Suprapubic skin (tissue), 4 donors: ENCODE measurements around the gene EI24. TPM values are rescaled to one million over a fixed set of nuclear protein-coding genes. Genes with fewer than 3 reads are reported as not detected.
A peak's percentile ranks its signal among the peaks of the same experiment; 100 is the strongest.

Experiments
- DNase-seq, 2 donors: peaks; one replicate each; pipeline ENCODE4 v3.0.0-alpha.2; 2019; ENCODE audit warnings: low spot score in 2 of 2
- H3K27ac ChIP-seq: fragments of 200-600 bp; sonication (generic); one replicate; pipeline ENCODE4 v1.5.1; 2019
- H3K27me3 ChIP-seq: fragments of 200-600 bp; sonication (generic); one replicate; pipeline ENCODE4 v1.5.1; 2019
- H3K36me3 ChIP-seq: fragments of 200-600 bp; sonication (generic); one replicate; pipeline ENCODE4 v1.5.1; 2019
- H3K4me1 ChIP-seq: fragments of 200-600 bp; sonication (generic); one replicate; pipeline ENCODE4 v1.5.1; 2019
- H3K4me3 ChIP-seq: fragments of 200-600 bp; sonication (generic); one replicate; pipeline ENCODE4 v1.5.1; 2019; ENCODE audit warnings: mild to moderate bottlenecking
- H3K9me3 ChIP-seq: fragments of 200-600 bp; sonication (generic); one replicate; pipeline ENCODE4 v1.5.1; 2019
- EP300 ChIP-seq: sonication (generic); formaldehyde crosslinking; IDR thresholded peaks from one replicate; pipeline ENCODE4 v1.6.1; 2017; ENCODE audit warnings: antibody characterized with exemption
- POLR2A ChIP-seq, 2 donors: fragments of 450-650 bp; IDR thresholded peaks; one replicate each; pipeline ENCODE4 v1.6.1; 2017; ENCODE audit warnings: antibody characterized with exemption in 2 of 2, mild to moderate bottlenecking in 2 of 2, moderate library complexity in 2 of 2
- POLR2AphosphoS5 ChIP-seq, 3 donors: sonication (generic); formaldehyde crosslinking; IDR thresholded peaks; one replicate each; pipeline ENCODE4 v1.6.1; 2017; ENCODE audit warnings: antibody characterized with exemption in 3 of 3
- WGBS: methylation state at CpG from one replicate; pipeline ENCODE4 v1.1.5; 2018; 5-methylcytosine and 5-hydroxymethylcytosine counted together
- total RNA-seq, 4 donors: library from RNA; depleted of rRNA; stranded (reverse); fragments of >200 nt; gene quantifications; one replicate each; pipeline ENCODE4 v1.1.0, GENCODE V29; 2016
- TF ChIP-seq, protein P1 (sequence below), 2 donors: fragments of 200-600 bp in 1 of 2; fragments of 450-650 bp in 1 of 2; sonication (generic) in 1 of 2; IDR thresholded peaks; one replicate each; pipeline ENCODE4 v1.5.1; 2016 to 2019; ENCODE audit warnings: antibody characterized with exemption in 2 of 2, mild to moderate bottlenecking in 1 of 2, moderate library complexity in 1 of 2

The EI24 gene
- total RNA-seq, 4 donors from 2014 or later = 58.9 to 127 (median 102) TPM

DNA sequence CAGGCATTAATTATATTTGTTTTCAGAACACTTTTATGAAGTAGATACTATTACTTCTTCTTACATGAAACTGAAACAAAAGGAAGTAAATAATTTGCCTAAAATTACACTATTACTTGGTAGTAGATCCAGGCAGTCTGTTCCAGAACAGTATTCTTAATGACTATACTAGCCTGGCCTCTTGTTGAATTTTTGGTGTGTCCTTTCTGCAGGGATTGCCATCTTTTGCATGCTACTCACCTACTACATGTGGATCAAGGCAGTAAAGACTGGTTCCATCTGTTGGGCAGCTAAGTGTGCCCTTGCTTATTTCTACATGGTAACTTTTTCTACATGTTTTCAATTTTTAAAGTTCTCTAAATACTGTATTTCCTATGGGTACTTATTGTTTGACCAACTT lies 36.1 kb downstream of the EI24 start:
- no peaks in the 10 kb centered on the region for H3K4me1 ChIP-seq
- no peak overlapping the region for H3K4me3 ChIP-seq
- no peaks in the 10 kb centered on the region for H3K27me3 ChIP-seq
- H3K9me3 ChIP-seq = no peaks in the 10 kb centered on the region
- no peak for DNase-seq
- TF ChIP-seq POLR2A (IDR thresholded peaks at IDR 0.05) (no peak), EP300 (no peak), POLR2AphosphoS5 (IDR thresholded peaks at IDR 0.05) (no peak)
- TF ChIP-seq, protein P1, sequence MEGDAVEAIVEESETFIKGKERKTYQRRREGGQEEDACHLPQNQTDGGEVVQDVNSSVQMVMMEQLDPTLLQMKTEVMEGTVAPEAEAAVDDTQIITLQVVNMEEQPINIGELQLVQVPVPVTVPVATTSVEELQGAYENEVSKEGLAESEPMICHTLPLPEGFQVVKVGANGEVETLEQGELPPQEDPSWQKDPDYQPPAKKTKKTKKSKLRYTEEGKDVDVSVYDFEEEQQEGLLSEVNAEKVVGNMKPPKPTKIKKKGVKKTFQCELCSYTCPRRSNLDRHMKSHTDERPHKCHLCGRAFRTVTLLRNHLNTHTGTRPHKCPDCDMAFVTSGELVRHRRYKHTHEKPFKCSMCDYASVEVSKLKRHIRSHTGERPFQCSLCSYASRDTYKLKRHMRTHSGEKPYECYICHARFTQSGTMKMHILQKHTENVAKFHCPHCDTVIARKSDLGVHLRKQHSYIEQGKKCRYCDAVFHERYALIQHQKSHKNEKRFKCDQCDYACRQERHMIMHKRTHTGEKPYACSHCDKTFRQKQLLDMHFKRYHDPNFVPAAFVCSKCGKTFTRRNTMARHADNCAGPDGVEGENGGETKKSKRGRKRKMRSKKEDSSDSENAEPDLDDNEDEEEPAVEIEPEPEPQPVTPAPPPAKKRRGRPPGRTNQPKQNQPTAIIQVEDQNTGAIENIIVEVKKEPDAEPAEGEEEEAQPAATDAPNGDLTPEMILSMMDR (IDR thresholded peaks at IDR 0.05) = no peak
- H3K27ac ChIP-seq = no peak overlapping the region
- H3K36me3 ChIP-seq = peaks cover 99% of the 10 kb centered on the region

DNA sequence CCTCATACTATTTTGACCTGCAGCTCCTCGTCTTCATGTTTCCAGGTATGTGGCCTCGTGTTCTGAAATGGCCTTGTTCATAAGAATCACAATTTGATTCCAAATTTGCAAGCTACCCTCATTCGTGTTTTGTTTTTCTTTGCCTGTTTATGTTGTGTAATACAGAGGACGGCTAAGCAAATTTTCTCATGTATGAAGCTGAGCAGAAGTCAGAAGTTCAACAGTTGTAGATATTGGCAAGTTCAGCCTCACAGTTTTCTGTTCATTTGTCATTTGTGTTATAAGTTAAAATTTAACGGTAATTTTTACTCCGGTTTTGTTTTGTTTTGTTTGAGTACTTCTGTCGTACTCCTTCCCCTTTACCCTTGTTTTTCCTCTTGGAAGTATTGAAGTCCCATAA lies 40.3 kb downstream of the EI24 start:
- no peak for DNase-seq
- H3K27me3 ChIP-seq = no peaks in the 10 kb centered on the region
- TF ChIP-seq, protein P1 (IDR thresholded peaks at IDR 0.05) = no peak
- TF ChIP-seq POLR2AphosphoS5 (IDR thresholded peaks at IDR 0.05) = no peak
- no peak for TF ChIP-seq EP300
- no peak for TF ChIP-seq POLR2A (IDR thresholded peaks at IDR 0.05)
- no peaks in the 10 kb centered on the region for H3K9me3 ChIP-seq
- H3K4me1 ChIP-seq = no peaks in the 10 kb centered on the region
- H3K4me3 ChIP-seq = no peak overlapping the region
- no peak overlapping the region for H3K27ac ChIP-seq
- WGBS = 95% methylated on average over 7 of the region's 7 CpGs
- peaks cover 100% of the 10 kb centered on the region for H3K36me3 ChIP-seq

DNA sequence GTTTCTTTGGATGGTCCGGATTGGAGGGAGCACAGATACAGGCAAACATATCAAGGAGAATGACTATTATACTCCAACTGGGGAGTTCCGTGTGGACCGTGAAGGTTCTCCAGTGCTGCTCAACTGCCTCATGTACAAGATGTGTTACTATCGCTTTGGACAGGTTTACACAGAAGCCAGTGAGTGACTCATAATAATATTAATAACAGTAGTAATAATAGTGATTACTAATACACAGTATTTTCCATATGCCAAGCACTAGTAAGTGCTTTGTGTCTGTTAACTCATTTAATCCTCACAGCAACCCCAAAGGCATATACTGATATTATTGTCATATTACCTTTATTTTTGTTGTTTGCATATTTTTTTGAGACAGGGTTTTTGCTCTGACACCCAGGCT lies 49.1 kb downstream of the EI24 start:
- Histone ChIP-seq H3K27ac (no peak overlapping the region), H3K9me3 (no peaks in the 10 kb centered on the region), H3K4me1 (no peaks in the 10 kb centered on the region), H3K27me3 (no peaks in the 10 kb centered on the region), H3K4me3 (no peak overlapping the region), H3K36me3 (peaks cover 92% of the 10 kb centered on the region)
- TF ChIP-seq EP300 = no peak
- DNase-seq = no peak
- WGBS = 87% methylated on average over 4 of the region's 4 CpGs

DNA sequence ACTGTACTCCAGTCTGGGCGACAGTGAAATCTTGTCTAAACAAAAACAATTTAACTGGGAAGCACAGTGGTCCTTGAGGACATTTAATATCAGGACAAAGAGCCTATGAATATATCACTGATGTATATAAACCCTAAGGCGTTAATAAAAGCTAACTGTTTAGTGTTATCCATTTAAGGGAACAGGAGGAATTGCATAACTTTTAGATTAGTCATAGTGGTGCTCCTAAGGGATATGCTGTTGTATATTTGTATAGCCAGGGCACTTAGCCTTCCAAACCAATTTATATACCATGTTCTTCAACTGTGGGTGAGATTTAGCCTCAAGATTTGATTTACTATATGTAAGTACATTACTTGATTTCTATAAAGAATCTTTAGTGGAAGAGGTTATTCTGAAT lies 52.7 kb downstream of the EI24 start:
- Histone ChIP-seq H3K4me3 (no peak overlapping the region), H3K27ac (no peak overlapping the region), H3K4me1 (peaks cover 20% of the 10 kb centered on the region), H3K36me3 (peaks cover 56% of the 10 kb centered on the region), H3K9me3 (no peaks in the 10 kb centered on the region), H3K27me3 (no peaks in the 10 kb centered on the region)
- 75% methylated on average over 2 of the region's 2 CpGs for WGBS
- no peak for DNase-seq
- no peak for TF ChIP-seq POLR2A (IDR thresholded peaks at IDR 0.05)
- TF ChIP-seq, protein P1 (IDR thresholded peaks at IDR 0.05) = no peak
- no peak for TF ChIP-seq POLR2AphosphoS5 (IDR thresholded peaks at IDR 0.05)
- TF ChIP-seq EP300 = no peak

DNA sequence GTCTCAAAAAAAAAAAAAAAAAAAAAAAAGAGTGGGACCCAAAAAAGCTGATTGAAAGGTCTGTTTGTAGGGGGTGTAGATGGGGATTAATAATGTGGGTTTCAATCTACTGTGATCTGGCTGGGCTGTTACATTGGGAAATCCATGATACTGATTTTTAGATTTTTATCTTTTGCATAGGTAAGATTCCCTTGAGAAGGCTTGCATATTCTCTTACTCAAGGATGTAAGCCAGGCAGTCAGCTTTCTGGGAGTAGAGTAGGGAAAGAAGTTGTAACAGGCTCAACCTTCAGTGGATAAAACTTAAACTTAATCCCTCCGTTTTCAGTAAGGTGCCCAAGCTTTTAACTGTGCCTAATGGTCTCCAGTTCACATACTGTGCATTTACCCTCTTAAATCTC lies 53.8 kb downstream of the EI24 start:
- Histone ChIP-seq H3K27me3 (no peaks in the 10 kb centered on the region), H3K4me1 (peaks cover 20% of the 10 kb centered on the region), H3K4me3 (no peak overlapping the region), H3K36me3 (peaks cover 46% of the 10 kb centered on the region), H3K9me3 (no peaks in the 10 kb centered on the region), H3K27ac (no peak overlapping the region)
- TF ChIP-seq POLR2A (IDR thresholded peaks at IDR 0.05) = no peak
- TF ChIP-seq EP300 = no peak
- TF ChIP-seq POLR2AphosphoS5 (IDR thresholded peaks at IDR 0.05) = no peak
- no peak for DNase-seq
- WGBS = 91% methylated on average over 1 of the region's 1 CpG

DNA sequence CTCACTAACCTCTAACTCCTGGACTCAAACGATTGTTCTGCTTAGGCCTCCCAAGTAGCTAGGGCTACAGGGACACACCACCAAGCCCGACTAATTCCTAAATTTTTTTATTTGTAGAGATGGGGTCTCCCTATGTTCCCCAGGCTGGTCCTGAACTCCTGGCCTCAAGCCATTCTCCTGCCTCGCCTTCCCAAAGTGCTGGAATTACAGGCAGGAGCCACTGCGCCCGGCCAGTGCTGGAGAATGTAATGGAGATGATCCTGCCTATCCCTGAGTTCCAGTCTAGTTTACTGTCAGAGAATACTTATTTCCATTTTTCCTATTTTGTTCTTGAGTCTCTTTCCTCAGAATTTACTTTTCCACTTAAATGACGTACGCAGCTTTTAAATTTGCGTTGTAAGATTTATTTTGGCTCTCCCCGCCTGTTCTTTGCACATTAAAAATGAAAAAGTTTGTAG lies 55.5 kb downstream of the EI24 start, which contains the start of gene CHEK1:
TSS of gene CHEK1 (plus strand) at position 408 of the 458 bp plus-strand sequence. CDS start 1,606 bp downstream, outside the sequence.
- H3K4me3 ChIP-seq = peak within 1 kb of the TSS; percentile 65
- H3K27ac ChIP-seq = peak within 1 kb of the TSS; percentile 94
- no peak for DNase-seq
- peaks cover 20% of the 10 kb centered on the region for H3K4me1 ChIP-seq
- H3K9me3 ChIP-seq = no peaks in the 10 kb centered on the region
- 50% methylated on average over 9 of the region's 9 CpGs for WGBS
- peaks cover 28% of the 10 kb centered on the region for H3K36me3 ChIP-seq
- TF ChIP-seq EP300 = no peak
- no peak for TF ChIP-seq POLR2A (IDR thresholded peaks at IDR 0.05)
- no peak for TF ChIP-seq POLR2AphosphoS5 (IDR thresholded peaks at IDR 0.05)
- TF ChIP-seq, protein P1 (IDR thresholded peaks at IDR 0.05) = no peak
- no peaks in the 10 kb centered on the region for H3K27me3 ChIP-seq
